Tibial artery (tissue), 4 donors: Measurements from ENCODE around the gene LGI4.

Experiments
- DNase-seq, 2 donors: peaks; one replicate each; pipeline ENCODE4 v3.0.0-alpha.2; 2019
- H3K27ac ChIP-seq, 2 donors: fragments of 200-600 bp; sonication (generic) in 1 of 2; 1 replicate in 1 of 2; 2 replicates in 1 of 2; pipeline ENCODE4 v1.5.1; 2018 to 2019; ENCODE audit warnings: mild to moderate bottlenecking in 1 of 2
- H3K27me3 ChIP-seq, 2 donors: fragments of 200-600 bp; sonication (generic) in 1 of 2; one replicate each; pipeline versions ENCODE4 v1.5.1 to v1.6.0; 2016 to 2019
- H3K36me3 ChIP-seq, 3 donors: fragments of 200-600 bp; sonication (generic) in 2 of 3; one replicate each; pipeline ENCODE4 v1.5.1; 2016 to 2019; ENCODE audit warnings: mild to moderate bottlenecking in 2 of 3
- H3K4me1 ChIP-seq, 4 donors: fragments of 200-600 bp; sonication (generic) in 2 of 4; 1 replicate in 3 of 4; 2 replicates in 1 of 4; pipeline ENCODE4 v1.5.1; 2016 to 2019
- H3K4me3 ChIP-seq, 2 donors: fragments of 200-600 bp; sonication (generic) in 1 of 2; 1 replicate in 1 of 2; 2 replicates in 1 of 2; pipeline ENCODE4 v1.5.1; 2018 to 2019; ENCODE audit warnings: mild to moderate bottlenecking in 2 of 2
- H3K9me3 ChIP-seq, 3 donors: fragments of 200-600 bp; sonication (generic) in 1 of 3; one replicate each; pipeline ENCODE4 v1.5.1; 2016 to 2019
- intact Hi-C: fragments of 100-400 bp; cut with DNase I; formaldehyde crosslinking; loops from one replicate; pipeline ENCODE4 v1.15.0; 2023; ENCODE audit warnings: low total_unique reads
- TF ChIP-seq, protein P1 (sequence below), 2 experiments: fragments of 200-600 bp in 1 of 2; fragments of 450-650 bp in 1 of 2; IDR thresholded peaks; one replicate each; pipeline ENCODE4 v1.5.1; 2017 to 2019; ENCODE audit warnings: antibody characterized with exemption in 2 of 2, mild to moderate bottlenecking in 1 of 2, moderate library complexity in 1 of 2

LGI4 gene

GRCh38 chr19:35149463-35149862, 14.6 kb upstream of the LGI4 start:
- Histone ChIP-seq H3K27ac (no peak overlapping the region), H3K9me3 (no peaks in the 10 kb centered on the region), H3K4me1 (peaks cover 0 to 20% (median 13%) of the 10 kb centered on the region in 4 donors), H3K27me3 (peaks cover 0 to 28% of the 10 kb centered on the region in 2 donors), H3K36me3 (no peaks in the 10 kb centered on the region), H3K4me3 (no peak overlapping the region)
- intact Hi-C loops = no loop called here
- no peak for DNase-seq
- TF ChIP-seq, protein P1, sequence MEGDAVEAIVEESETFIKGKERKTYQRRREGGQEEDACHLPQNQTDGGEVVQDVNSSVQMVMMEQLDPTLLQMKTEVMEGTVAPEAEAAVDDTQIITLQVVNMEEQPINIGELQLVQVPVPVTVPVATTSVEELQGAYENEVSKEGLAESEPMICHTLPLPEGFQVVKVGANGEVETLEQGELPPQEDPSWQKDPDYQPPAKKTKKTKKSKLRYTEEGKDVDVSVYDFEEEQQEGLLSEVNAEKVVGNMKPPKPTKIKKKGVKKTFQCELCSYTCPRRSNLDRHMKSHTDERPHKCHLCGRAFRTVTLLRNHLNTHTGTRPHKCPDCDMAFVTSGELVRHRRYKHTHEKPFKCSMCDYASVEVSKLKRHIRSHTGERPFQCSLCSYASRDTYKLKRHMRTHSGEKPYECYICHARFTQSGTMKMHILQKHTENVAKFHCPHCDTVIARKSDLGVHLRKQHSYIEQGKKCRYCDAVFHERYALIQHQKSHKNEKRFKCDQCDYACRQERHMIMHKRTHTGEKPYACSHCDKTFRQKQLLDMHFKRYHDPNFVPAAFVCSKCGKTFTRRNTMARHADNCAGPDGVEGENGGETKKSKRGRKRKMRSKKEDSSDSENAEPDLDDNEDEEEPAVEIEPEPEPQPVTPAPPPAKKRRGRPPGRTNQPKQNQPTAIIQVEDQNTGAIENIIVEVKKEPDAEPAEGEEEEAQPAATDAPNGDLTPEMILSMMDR (IDR thresholded peaks at IDR 0.05) = no peak

DNA sequence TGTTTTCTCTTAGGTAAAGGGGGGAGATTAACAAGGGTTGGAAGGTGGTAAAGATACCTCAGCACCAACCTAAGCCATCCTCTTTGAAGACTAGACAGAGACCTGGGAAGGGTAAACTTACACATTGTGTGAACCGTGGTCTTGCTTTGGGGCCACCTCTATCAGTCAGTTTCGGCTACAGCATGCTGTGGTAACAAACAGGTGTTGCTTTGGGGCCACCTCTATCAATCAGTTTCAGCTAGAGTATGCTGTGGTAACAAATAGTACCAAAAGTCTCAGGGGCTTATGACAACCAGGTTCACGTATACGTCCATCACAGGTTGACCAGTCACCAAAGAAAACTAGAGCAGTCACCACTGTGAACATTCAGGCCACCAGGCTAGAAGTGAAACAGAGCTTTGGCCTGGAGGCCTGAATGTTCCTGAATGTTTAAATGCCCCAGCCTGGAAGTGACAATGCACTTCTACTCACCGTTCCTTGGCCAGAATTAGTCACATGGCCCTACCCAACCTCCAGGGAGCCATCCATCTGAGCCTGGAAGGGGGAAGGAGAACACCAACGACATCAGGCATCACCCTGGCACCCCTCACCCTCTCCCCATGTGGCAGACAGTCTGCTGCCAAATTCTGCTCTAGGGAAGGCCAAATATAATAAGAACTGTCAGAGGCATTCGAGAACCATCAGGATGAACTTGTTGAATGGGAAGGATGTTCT, 12.0 kb upstream of the LGI4 start:
- intact Hi-C loops = no loop called here

DNA sequence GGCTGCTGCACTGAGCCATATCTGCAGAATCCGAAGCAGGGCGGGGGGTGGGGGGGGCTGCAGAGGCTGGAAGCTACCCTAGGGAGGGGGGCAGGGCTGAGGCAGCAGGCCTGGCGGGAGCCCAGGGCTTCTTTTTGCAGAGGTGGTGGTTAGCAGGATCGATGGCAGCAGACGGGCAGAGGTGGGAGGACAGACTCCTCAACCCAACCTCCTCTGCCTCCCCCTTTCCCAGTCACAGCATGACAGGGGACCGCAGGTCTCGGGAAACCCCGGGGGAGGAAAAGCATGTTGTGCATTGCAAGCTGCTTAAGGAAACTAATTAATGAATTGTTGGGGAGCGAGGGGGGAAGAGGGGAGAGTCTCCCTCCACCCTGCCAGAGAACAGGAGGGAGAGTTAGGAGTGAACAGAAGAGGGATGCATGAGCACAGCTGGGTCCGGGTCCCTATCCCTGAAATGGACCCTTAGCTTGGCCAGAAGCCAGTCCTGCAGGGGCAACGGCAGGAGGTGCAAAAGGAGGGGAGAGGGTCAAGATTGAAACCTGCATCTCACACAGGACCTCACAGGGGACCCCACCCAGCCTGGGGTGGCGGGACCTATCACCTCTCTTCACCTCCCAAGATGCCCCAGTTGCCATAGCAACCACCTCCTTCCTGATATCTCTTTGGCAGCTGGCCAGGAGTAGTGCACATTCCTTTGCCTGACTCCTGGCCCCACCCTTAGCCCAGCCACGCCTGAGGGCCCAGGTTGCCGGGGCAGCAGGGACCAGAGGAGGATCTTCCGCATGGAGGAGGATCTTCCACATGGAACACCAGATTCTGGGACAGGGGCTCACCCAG, 10.0 kb upstream of the LGI4 start:
- intact Hi-C loops = loop anchor here (5.0 kb wide), 1 partner anchor 78 kb away; no protein-coding TSS in a partner anchor
- TF ChIP-seq, protein P1 (IDR thresholded peaks at IDR 0.05) = no peak

More for the DNA sequence above, 12.0 kb upstream of the LGI4 start:
- no peak for DNase-seq
- Histone ChIP-seq H3K9me3 (no peaks in the 10 kb centered on the region), H3K4me1 (peaks cover 0 to 24% (median 8%) of the 10 kb centered on the region in 4 donors), H3K27me3 (peaks cover 0 to 13% of the 10 kb centered on the region in 2 donors), H3K36me3 (no peaks in the 10 kb centered on the region), H3K4me3 (no peak overlapping the region), H3K27ac (no peak overlapping the region)
- TF ChIP-seq, protein P1 (IDR thresholded peaks at IDR 0.05) = no peak

DNA sequence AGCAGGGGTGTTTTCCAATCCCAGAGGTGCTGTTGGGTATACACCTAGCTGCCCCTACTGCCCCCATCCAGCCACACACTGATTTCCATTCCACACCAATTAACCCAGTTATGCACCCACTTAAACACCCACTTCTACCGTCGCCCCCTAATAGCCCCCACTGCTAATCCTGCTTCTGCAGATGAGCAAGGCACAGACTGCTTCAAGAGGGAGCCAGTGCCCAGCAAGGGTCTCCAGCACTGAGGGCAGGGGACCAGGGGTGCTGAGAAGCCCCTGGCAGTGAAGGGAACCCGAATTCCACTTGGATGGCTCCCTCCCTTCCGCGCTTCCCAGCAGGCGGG, 9.4 kb upstream of the LGI4 start:
- intact Hi-C loops = loop anchor here (5.0 kb wide), 1 partner anchor 77 kb away; no protein-coding TSS in a partner anchor
- H3K9me3 ChIP-seq = no peaks in the 10 kb centered on the region
- DNase-seq = no peak
- peaks cover 0 to 36% (median 23%) of the 10 kb centered on the region in 4 donors for H3K4me1 ChIP-seq
- H3K27me3 ChIP-seq = no peaks in the 10 kb centered on the region
- no peaks in the 10 kb centered on the region for H3K36me3 ChIP-seq
- H3K4me3 ChIP-seq = no peak overlapping the region
- TF ChIP-seq, protein P1 (IDR thresholded peaks at IDR 0.05) = no peak
- no peak overlapping the region for H3K27ac ChIP-seq

More for the DNA sequence above, 10.0 kb upstream of the LGI4 start:
- DNase-seq = no peak
- no peaks in the 10 kb centered on the region for H3K27me3 ChIP-seq
- peaks cover 0 to 34% (median 20%) of the 10 kb centered on the region in 4 donors for H3K4me1 ChIP-seq
- no peak overlapping the region for H3K4me3 ChIP-seq
- H3K27ac ChIP-seq = no peak overlapping the region
- H3K9me3 ChIP-seq = no peaks in the 10 kb centered on the region
- H3K36me3 ChIP-seq = no peaks in the 10 kb centered on the region

- no peaks in the 10 kb centered on the region for H3K36me3 ChIP-seq
- H3K27ac ChIP-seq = no peak overlapping the region
- no peaks in the 10 kb centered on the region for H3K9me3 ChIP-seq
- intact Hi-C loops = loop anchor here (5.0 kb wide), 1 partner anchor 77 kb away; no protein-coding TSS in a partner anchor
- DNase-seq = no peak
- peaks cover 0 to 36% (median 24%) of the 10 kb centered on the region in 4 donors for H3K4me1 ChIP-seq
- H3K4me3 ChIP-seq = no peak overlapping the region
- TF ChIP-seq, protein P1 (IDR thresholded peaks at IDR 0.05) = no peak
- H3K27me3 ChIP-seq = no peaks in the 10 kb centered on the region
Measured at GRCh38 chr19:35143818-35144217, 9.0 kb upstream of the LGI4 start.
